Ishikawa (cell line): ENCODE data around the gene CCDC68.

Source experiments
- CEBPB ChIP-seq: IDR thresholded peaks from 2 replicates; pipeline ENCODE4 v1.6.1; 2012
- CREB1 ChIP-seq: IDR thresholded peaks from 2 replicates; pipeline ENCODE4 v1.6.1; 2012; ENCODE audit warnings: low read depth
- EGR1 ChIP-seq: IDR thresholded peaks from 2 replicates; pipeline ENCODE4 v1.6.1; 2012
- FOXM1 ChIP-seq: IDR thresholded peaks from 2 replicates; pipeline ENCODE4 v1.6.1; 2012; ENCODE audit warnings: low read depth, borderline replicate concordance
- RAD21 ChIP-seq: IDR thresholded peaks from 2 replicates; pipeline ENCODE4 v1.6.1; 2012; ENCODE audit warnings: low read depth
- TAF1 ChIP-seq: IDR thresholded peaks from 2 replicates; pipeline ENCODE4 v1.6.1; 2012; ENCODE audit warnings: low read depth, mild to moderate bottlenecking
- TCF12 ChIP-seq: IDR thresholded peaks from 2 replicates; pipeline ENCODE4 v1.6.1; 2012; ENCODE audit warnings: low read depth
- TEAD4 ChIP-seq: IDR thresholded peaks from 2 replicates; pipeline ENCODE4 v1.6.1; 2012
- YY1 ChIP-seq: IDR thresholded peaks from 2 replicates; pipeline ENCODE4 v1.6.1; 2012; ENCODE audit warnings: low read depth
- TF ChIP-seq, protein P1 (sequence below): IDR thresholded peaks from 2 replicates; pipeline ENCODE4 v1.6.1; 2012

DNA sequence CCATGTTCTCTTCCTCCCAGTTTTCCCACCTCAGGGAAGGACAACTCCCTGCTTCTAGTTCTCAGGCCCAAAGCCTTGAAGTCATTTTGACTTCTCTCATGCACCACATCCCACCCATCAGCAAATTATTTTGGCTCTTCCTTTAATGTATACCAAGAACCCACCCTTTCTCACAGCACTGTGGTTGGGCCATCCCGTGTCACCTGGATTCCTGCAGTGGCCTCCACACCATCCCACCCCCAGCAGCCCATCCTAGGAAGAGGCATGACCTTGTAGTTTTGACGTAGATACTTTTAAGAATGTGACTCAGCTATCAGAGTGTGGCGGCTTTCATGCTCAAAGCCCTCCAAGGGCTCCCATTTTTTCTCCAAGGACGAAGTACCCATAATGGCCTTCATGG lies 25.6 kb upstream of the CCDC68 start:
- no peak for TF ChIP-seq EGR1
- TF ChIP-seq TAF1 = no peak
- TF ChIP-seq, protein P1, sequence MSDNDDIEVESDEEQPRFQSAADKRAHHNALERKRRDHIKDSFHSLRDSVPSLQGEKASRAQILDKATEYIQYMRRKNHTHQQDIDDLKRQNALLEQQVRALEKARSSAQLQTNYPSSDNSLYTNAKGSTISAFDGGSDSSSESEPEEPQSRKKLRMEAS = no peak
- no peak for TF ChIP-seq RAD21
- TF ChIP-seq TEAD4 = no peak
- no peak for TF ChIP-seq CEBPB
- no peak for TF ChIP-seq TCF12
- TF ChIP-seq YY1 = no peak
- no peak for TF ChIP-seq CREB1
- TF ChIP-seq FOXM1 = no peak
